Nephron (organoid): ENCODE measurements around the gene SPATA9.

Experiments
- H3K27ac Mint-ChIP-seq, 3 experiments: 2 replicates each; pipeline ENCODE4 v1.8.0; 2020; ENCODE audit warnings: mixed read lengths in 3 of 3, mild to moderate bottlenecking in 2 of 3, moderate library complexity in 1 of 3
- H3K27me3 Mint-ChIP-seq: 2 replicates; pipeline ENCODE4 v1.8.0; 2021; ENCODE audit warnings: low read depth, mild to moderate bottlenecking, moderate library complexity, mixed read lengths
- H3K36me3 Mint-ChIP-seq: 2 replicates; pipeline ENCODE4 v1.8.0; 2020; ENCODE audit warnings: low read depth, mixed read lengths
- H3K4me1 Mint-ChIP-seq: 2 replicates; pipeline ENCODE4 v1.8.0; 2020; ENCODE audit warnings: mixed read lengths
- H3K4me3 Mint-ChIP-seq, 3 experiments: 2 replicates each; pipeline ENCODE4 v1.8.0; 2020; ENCODE audit warnings: mild to moderate bottlenecking in 3 of 3, mixed read lengths in 3 of 3, moderate library complexity in 2 of 3
- H3K9me3 Mint-ChIP-seq: 2 replicates; pipeline ENCODE4 v1.8.0; 2020; ENCODE audit warnings: mixed read lengths
- CTCF ChIP-seq, 3 experiments: fragments of 200-600 bp; sonication (generic); IDR thresholded peaks; one replicate each; pipeline ENCODE4 v1.5.0; 2021; ENCODE audit warnings: antibody characterized with exemption in 3 of 3; ENCODE audit not compliant: unreplicated experiment in 3 of 3

Gene SPATA9

DNA sequence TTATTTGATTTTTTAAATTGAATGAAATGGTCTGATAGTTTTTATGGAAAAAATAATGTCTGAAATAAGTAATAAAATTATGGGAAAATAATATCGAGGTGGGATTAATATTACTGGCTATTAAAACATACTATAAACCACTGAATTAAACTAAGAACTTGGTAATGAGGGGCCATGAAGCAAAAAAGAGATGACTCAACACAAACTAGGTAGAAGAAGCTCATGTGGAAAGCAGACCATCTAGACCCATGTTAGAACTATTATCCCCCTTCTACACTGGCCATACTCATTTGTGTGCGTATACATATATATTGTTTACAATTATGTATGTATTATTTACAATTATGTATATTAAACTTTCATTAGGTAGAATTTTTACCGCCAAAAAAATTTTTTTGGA, 71.4 kb downstream of the SPATA9 start:
- Mint-ChIP-seq H3K27me3 (peaks cover 3% of the 10 kb centered on the region), H3K4me1 (no peaks in the 10 kb centered on the region), H3K9me3 (peaks cover 15% of the 10 kb centered on the region), H3K4me3 (no peak overlapping the region), H3K27ac (no peak overlapping the region), H3K36me3 (peaks cover 6% of the 10 kb centered on the region)
- no peak for TF ChIP-seq CTCF (IDR thresholded peaks at IDR 0.05; ENCODE audit: unreplicated experiment in 3 of 3)

DNA sequence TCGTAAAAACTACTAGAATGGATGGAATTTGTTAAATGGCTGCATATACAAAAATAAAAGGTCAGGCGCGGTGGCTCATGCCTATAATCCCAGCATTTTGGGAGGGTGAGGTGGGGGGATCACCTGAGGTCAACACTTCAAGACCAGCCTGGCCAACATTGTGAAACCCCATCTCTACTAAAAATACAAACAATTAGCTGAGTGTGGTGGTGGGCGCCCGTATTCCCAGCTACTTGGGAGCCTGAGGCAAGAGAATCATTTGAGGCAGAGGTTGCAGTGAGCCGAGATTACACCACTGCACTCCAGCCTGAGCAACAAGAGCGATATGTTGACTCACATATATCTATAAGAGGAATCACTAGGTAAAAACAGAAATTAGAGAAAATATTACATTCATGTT, 72.2 kb downstream of the SPATA9 start:
- H3K4me1 Mint-ChIP-seq: no peaks in the 10 kb centered on the region
- TF ChIP-seq CTCF (IDR thresholded peaks at IDR 0.05; ENCODE audit: unreplicated experiment in 3 of 3): no peak
- H3K27me3 Mint-ChIP-seq: peaks cover 3% of the 10 kb centered on the region

GRCh38 chr5:95609711-95610110, 73.1 kb downstream of the SPATA9 start:
- peaks cover 15% of the 10 kb centered on the region for H3K9me3 Mint-ChIP-seq
- TF ChIP-seq CTCF (IDR thresholded peaks at IDR 0.05; ENCODE audit: unreplicated experiment in 3 of 3): no peak
- no peak overlapping the region for H3K27ac Mint-ChIP-seq
- H3K27me3 Mint-ChIP-seq: peaks cover 3% of the 10 kb centered on the region
- peaks cover 6% of the 10 kb centered on the region for H3K36me3 Mint-ChIP-seq
- no peaks in the 10 kb centered on the region for H3K4me1 Mint-ChIP-seq
- H3K4me3 Mint-ChIP-seq: no peak overlapping the region

More for the DNA sequence above, 72.2 kb downstream of the SPATA9 start:
- Mint-ChIP-seq H3K27ac (no peak overlapping the region), H3K4me3 (no peak overlapping the region), H3K36me3 (peaks cover 6% of the 10 kb centered on the region), H3K9me3 (peaks cover 15% of the 10 kb centered on the region)
